Neuron (in vitro differentiated cells): ENCODE results near the gene POFUT1.
A peak's percentile ranks its signal among the peaks of the same experiment; 100 is the strongest.

Source experiments
- H2AFZ ChIP-seq: one replicate; pipeline ENCODE4 v1.6.1; 2013; ENCODE audit warnings: low read depth, mild to moderate bottlenecking, inconsistent platforms, low read length, moderate library complexity
- H3K27me3 ChIP-seq: one replicate; pipeline ENCODE4 v1.6.1; 2013; ENCODE audit warnings: low read length; ENCODE audit not compliant: insufficient read depth
- H3K36me3 ChIP-seq: one replicate; pipeline ENCODE4 v1.6.1; 2013; ENCODE audit warnings: low read length; ENCODE audit not compliant: insufficient read depth
- H3K4me1 ChIP-seq: one replicate; pipeline ENCODE4 v1.6.1; 2013; ENCODE audit warnings: low read length; ENCODE audit not compliant: insufficient read depth
- H3K4me3 ChIP-seq: 2 replicates; pipeline ENCODE4 v1.5.1; 2013; ENCODE audit warnings: mild to moderate bottlenecking, low read length, moderate library complexity
- H3K9me3 ChIP-seq: one replicate; pipeline ENCODE4 v1.6.1; 2013; ENCODE audit warnings: low read length

Gene POFUT1

GRCh38 chr20:32205843-32206759 lies 1.6 kb upstream of the POFUT1 start:
- no peaks in the 10 kb centered on the region for H3K27me3 ChIP-seq
- H2AFZ ChIP-seq = no peak overlapping the region
- no peaks in the 10 kb centered on the region for H3K9me3 ChIP-seq
- H3K4me3 ChIP-seq = peak overlapping the region; percentile 100
- H3K36me3 ChIP-seq = peaks cover 50% of the 10 kb centered on the region
- peaks cover 30% of the 10 kb centered on the region for H3K4me1 ChIP-seq

GRCh38 chr20:32206760-32207625 lies 687 bp upstream of the POFUT1 start:
- H3K4me3 ChIP-seq = peak overlapping the region; percentile 100
- peak overlapping the region; percentile 97 for H2AFZ ChIP-seq
- H3K27me3 ChIP-seq = no peaks in the 10 kb centered on the region
- no peaks in the 10 kb centered on the region for H3K9me3 ChIP-seq
- peaks cover 30% of the 10 kb centered on the region for H3K4me1 ChIP-seq
- peaks cover 48% of the 10 kb centered on the region for H3K36me3 ChIP-seq

- Histone ChIP-seq H3K9me3 (no peaks in the 10 kb centered on the region), H3K4me3 (peak overlapping the region; percentile 100), H3K4me1 (peaks cover 30% of the 10 kb centered on the region), H3K27me3 (no peaks in the 10 kb centered on the region), H3K36me3 (peaks cover 42% of the 10 kb centered on the region), H2AFZ (no peak overlapping the region)
Observed at GRCh38 chr20:32208499-32209154, 947 bp downstream of the POFUT1 start.

GRCh38 chr20:32209850-32210605 lies 2.3 kb downstream of the POFUT1 start:
- no peak overlapping the region for H3K4me3 ChIP-seq
- no peaks in the 10 kb centered on the region for H3K27me3 ChIP-seq
- peaks cover 38% of the 10 kb centered on the region for H3K36me3 ChIP-seq
- peaks cover 23% of the 10 kb centered on the region for H3K4me1 ChIP-seq
- no peaks in the 10 kb centered on the region for H3K9me3 ChIP-seq
- H2AFZ ChIP-seq = no peak overlapping the region

- Histone ChIP-seq H3K4me1 (no peaks in the 10 kb centered on the region), H2AFZ (no peak overlapping the region), H3K9me3 (no peaks in the 10 kb centered on the region), H3K36me3 (peaks cover 67% of the 10 kb centered on the region), H3K4me3 (no peak overlapping the region), H3K27me3 (no peaks in the 10 kb centered on the region)
Observed at GRCh38 chr20:32213870-32214269, 6.2 kb downstream of the POFUT1 start.

- Histone ChIP-seq H2AFZ (no peak overlapping the region), H3K4me1 (no peaks in the 10 kb centered on the region), H3K4me3 (no peak overlapping the region), H3K36me3 (peaks cover 69% of the 10 kb centered on the region), H3K9me3 (no peaks in the 10 kb centered on the region), H3K27me3 (no peaks in the 10 kb centered on the region)
Observed at GRCh38 chr20:32215147-32215546, 7.5 kb downstream of the POFUT1 start.

GRCh38 chr20:32215729-32216128 lies 8.0 kb downstream of the POFUT1 start:
- Histone ChIP-seq H3K9me3 (no peaks in the 10 kb centered on the region), H2AFZ (no peak overlapping the region), H3K36me3 (peaks cover 68% of the 10 kb centered on the region), H3K27me3 (no peaks in the 10 kb centered on the region), H3K4me1 (no peaks in the 10 kb centered on the region), H3K4me3 (no peak overlapping the region)

GRCh38 chr20:32216179-32217142 lies 8.8 kb downstream of the POFUT1 start:
- Histone ChIP-seq H3K9me3 (no peaks in the 10 kb centered on the region), H2AFZ (no peak overlapping the region), H3K4me3 (no peak overlapping the region), H3K4me1 (no peaks in the 10 kb centered on the region), H3K36me3 (peaks cover 67% of the 10 kb centered on the region), H3K27me3 (no peaks in the 10 kb centered on the region)

- Histone ChIP-seq H3K4me1 (no peaks in the 10 kb centered on the region), H3K36me3 (peaks cover 69% of the 10 kb centered on the region), H2AFZ (no peak overlapping the region), H3K27me3 (no peaks in the 10 kb centered on the region), H3K4me3 (no peak overlapping the region), H3K9me3 (no peaks in the 10 kb centered on the region)
Observed at GRCh38 chr20:32218156-32218900, 10.6 kb downstream of the POFUT1 start.

GRCh38 chr20:32224463-32224862 lies 16.8 kb downstream of the POFUT1 start:
- H2AFZ ChIP-seq = no peak overlapping the region
- H3K27me3 ChIP-seq = no peaks in the 10 kb centered on the region
- H3K4me1 ChIP-seq = no peaks in the 10 kb centered on the region
- H3K9me3 ChIP-seq = no peaks in the 10 kb centered on the region
- no peak overlapping the region for H3K4me3 ChIP-seq
- H3K36me3 ChIP-seq = peaks cover 54% of the 10 kb centered on the region

GRCh38 chr20:32226391-32226790 lies 18.7 kb downstream of the POFUT1 start:
- Histone ChIP-seq H3K9me3 (no peaks in the 10 kb centered on the region), H3K4me3 (no peak overlapping the region), H3K36me3 (peaks cover 56% of the 10 kb centered on the region), H3K27me3 (no peaks in the 10 kb centered on the region), H3K4me1 (no peaks in the 10 kb centered on the region), H2AFZ (no peak overlapping the region)
